HG03469 (cell line): ENCODE results near the gene PHF11.
"Not testable (repeated sequence)": the region's sequence is repeated elsewhere in the genome, so short reads cannot be mapped to it uniquely, and the experiment has no call there.

Experiments
- ATAC-seq: cut with Tn5 transposase; IDR thresholded peaks from one replicate; pipeline ENCODE4 v1.9.1; 2021; ENCODE audit warnings: mild to moderate bottlenecking, moderate library complexity, moderate number of reproducible peaks; ENCODE audit not compliant: unreplicated experiment

Gene PHF11

GRCh38 chr13:49543656-49544055 is 47.9 kb downstream of the PHF11 start:
- ATAC-seq = no peak

GRCh38 chr13:49545661-49546060 is 49.9 kb downstream of the PHF11 start:
- no peak for ATAC-seq

- no peak for ATAC-seq
Measured at GRCh38 chr13:49546561-49546960, 50.8 kb downstream of the PHF11 start.

- ATAC-seq = no peak
Measured at GRCh38 chr13:49549289-49549688, 53.5 kb downstream of the PHF11 start.

GRCh38 chr13:49550942-49551644 is 55.3 kb downstream of the PHF11 start:
- ATAC-seq = no peak

- ATAC-seq = no peak
Measured at GRCh38 chr13:49553888-49554287, 58.1 kb downstream of the PHF11 start.

GRCh38 chr13:49554387-49554786 is 58.6 kb downstream of the PHF11 start:
- no peak for ATAC-seq

GRCh38 chr13:49559006-49559405 is 63.3 kb downstream of the PHF11 start:
- ATAC-seq = no peak

GRCh38 chr13:49560270-49561061 is 64.7 kb downstream of the PHF11 start:
- no peak for ATAC-seq

- no peak for ATAC-seq
Measured at GRCh38 chr13:49561062-49561410, 65.3 kb downstream of the PHF11 start.

GRCh38 chr13:49563516-49563915 is 67.8 kb downstream of the PHF11 start:
- ATAC-seq = no peak

- ATAC-seq = not testable (repeated sequence)
Measured at GRCh38 chr13:49565461-49565860, 69.7 kb downstream of the PHF11 start.

- no peak for ATAC-seq
Measured at GRCh38 chr13:49566461-49566860, 70.7 kb downstream of the PHF11 start.

- ATAC-seq = no peak
Measured at GRCh38 chr13:49567491-49567890, 71.7 kb downstream of the PHF11 start.

GRCh38 chr13:49569993-49570689 is 74.4 kb downstream of the PHF11 start:
- no peak for ATAC-seq

GRCh38 chr13:49571299-49572240 is 75.8 kb downstream of the PHF11 start:
- no peak for ATAC-seq
